ENCODE measurements around the gene NOVA2.

The NOVA2 gene

GRCh38 chr19:45960595-45961235 lies 12.9 kb downstream of the NOVA2 start:
- DNase-seq (ENCODE audit: low read depth), result no peak

DNA sequence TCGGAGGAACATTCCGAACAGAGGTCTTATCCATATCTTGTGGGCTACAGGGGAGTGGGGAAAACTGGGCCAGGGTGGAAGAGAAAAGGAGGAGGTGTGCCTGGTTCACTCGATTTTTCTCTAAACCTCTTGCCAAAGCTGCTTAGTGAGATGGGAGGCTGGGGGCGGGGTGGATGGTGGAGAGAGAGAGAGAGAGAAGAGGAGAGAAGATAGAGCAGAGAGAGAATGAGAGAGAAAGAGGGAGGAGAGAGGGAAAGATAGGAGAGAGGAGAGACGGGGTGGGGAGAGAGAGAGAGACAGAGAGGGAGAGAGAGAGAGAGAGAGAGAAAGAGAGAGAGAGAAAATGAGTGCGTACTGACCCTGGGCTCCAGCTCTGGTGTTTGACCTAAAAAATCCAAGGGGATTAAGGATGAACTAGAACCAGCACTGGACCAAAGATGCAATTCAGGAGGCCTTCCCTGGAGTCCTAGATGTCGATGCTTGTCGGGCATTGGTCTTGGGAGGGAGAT lies 14.1 kb downstream of the NOVA2 start:
- DNase-seq (ENCODE audit: low read depth), result no peak

DNA sequence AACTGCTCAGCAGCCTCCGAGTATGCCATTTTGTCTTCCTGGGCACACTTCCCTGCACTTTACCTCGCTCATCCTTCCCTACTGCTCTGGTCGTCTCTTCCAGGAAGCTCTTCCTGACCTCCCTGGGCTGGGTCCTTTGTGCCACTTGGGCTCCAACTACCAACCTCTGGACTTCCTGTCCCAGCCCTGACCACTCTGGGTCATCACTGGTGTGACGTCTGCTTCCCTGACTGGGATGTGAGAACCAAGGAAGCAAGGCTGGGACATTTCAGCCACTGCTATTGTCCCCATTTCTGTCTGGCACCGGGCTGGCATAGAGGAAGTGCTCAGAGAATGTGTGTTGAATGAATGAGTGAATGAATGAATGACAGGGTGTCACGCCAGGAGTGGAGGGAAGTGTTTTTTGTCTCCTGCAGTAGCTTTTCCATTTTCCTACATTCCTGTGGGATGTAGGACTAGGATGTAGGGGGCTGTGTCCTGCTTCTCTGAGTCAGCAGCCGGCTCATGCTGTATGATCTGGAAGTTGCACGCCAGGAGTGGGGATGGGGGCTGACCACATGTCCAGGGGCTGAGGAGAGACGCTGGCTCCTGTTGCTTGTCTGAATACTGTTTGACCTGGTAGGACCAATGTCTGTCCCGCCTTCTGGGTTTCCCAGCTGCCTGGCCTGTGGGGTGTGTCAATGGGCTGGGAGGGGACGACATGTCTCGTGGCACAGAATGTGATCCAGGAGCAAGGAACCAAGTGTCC lies 14.7 kb downstream of the NOVA2 start:
- no peak for DNase-seq (ENCODE audit: low read depth)

- no peak for DNase-seq (ENCODE audit: low read depth)
Measured at GRCh38 chr19:45958320-45958719, 15.3 kb downstream of the NOVA2 start.

DNA sequence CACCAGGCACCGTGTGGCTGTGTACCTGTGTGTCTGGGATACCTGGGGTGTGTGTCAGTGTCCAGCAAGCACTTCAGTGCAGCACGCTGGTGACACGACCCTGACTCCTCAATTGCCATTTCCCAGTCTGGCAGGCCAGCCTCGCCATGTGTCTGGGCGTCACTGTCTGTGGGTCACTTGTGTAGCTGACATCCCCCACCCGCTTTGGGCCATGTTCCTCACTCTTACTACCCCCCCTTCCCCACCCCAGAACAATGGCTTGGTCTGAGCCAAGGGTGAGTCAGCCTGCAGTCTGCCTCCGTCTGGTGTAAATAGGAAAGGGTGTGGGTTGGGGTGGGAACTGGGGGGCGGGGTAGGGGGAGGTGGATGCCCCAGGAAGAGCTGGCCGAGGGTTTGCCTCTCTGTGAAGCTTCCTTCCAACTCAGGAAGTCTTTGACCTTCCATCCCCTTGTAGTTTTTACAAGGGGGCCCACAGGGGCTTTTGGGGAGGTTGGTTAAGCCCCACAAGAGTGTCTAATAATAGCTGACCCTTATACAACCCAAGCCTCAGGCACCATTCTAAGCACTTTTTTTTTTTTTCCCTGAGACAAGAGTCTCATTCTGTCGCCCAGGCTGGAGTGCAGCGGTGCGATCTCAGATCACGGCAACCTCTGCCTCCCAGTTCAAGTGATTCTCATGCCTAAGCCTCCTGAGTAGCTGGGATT lies 17.6 kb downstream of the NOVA2 start:
- no peak for DNase-seq (ENCODE audit: low read depth)

- DNase-seq (ENCODE audit: low read depth), result no peak
Measured at GRCh38 chr19:45954156-45954555, 19.5 kb downstream of the NOVA2 start.

GRCh38 chr19:45953676-45954075 lies 20.0 kb downstream of the NOVA2 start:
- DNase-seq (ENCODE audit: low read depth), result no peak

DNA sequence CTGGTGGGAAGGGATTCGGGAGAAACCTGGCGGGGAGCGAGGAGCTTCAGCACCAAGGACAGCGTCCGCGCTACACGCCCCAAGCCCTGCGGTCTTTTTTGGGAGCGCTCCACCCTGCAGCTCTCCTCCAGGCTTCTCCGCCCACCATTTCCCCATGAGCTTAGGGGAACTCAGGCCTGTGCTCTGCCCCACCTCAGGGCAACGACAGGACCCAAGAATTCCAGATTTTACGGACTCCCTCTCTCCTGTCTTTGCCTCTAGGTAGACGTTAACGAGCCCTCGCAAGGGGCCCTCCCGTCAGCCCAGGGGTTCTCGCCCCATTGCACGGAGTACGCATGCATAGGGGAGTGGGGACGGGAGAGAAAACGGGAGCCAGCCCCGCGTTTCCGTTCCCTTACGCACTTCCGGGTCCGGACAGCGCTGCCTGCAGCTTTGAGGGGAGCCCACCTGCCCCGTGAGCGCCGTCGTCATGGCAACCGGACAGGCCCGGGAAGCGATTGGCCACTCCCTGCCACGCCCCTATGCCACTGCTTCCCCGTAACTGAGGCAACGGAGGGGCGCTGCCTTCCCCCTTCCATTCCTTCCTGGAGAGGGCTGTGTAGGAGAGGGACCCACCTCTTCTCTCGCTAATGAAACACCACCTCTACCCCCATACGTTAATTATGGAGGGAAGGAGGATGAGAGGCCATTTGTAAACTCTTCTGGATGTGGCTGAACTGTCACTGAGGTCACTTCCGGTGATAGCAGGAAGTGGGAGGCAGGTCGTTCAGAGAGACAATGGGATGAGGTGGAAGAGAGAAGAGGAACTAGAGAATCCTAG lies 20.8 kb downstream of the NOVA2 start:
- DNase-seq (ENCODE audit: low read depth), result no peak

- DNase-seq (ENCODE audit: low read depth), result no peak
Measured at GRCh38 chr19:45952341-45952685, 21.4 kb downstream of the NOVA2 start.

DNA sequence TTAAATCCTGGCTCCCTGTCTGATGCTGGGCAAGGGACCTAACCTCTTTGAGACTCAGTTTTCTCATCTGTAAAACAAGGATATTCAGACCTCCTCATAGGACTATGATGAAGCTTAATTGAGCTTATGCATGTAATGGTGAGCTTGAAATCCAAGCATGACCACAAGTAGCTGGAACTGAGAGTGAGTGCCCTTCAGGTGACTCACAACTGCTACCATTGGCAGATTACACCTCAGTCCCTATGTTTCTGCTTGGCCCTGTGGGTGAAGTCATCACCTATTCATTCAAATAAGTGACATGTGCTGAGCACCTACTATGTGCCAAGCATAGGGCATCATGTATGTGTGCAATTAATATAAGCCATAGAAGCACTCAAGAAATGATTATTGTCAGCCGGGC lies 25.7 kb downstream of the NOVA2 start:
- DNase-seq (ENCODE audit: low read depth), result no peak

DNA sequence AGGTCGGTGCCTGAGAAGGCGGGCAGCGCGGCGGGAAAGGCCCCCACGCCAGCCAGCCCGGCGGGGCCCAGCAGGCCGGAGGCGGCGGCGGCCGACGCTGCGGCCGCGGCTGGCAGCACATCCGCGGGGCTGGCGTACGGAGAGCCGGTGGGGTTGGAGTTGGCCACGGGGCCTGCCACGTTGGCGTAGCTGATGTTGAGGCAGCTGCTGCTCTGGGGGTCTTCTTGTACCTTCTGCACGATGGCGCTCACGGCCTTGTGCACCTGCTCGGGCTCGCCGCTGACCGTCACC lies 33.2 kb downstream of the NOVA2 start:
- no peak for DNase-seq (ENCODE audit: low read depth)

- DNase-seq (ENCODE audit: low read depth), result no peak
Measured at GRCh38 chr19:45939792-45940514, 33.7 kb downstream of the NOVA2 start.

- no peak for DNase-seq (ENCODE audit: low read depth)
Measured at GRCh38 chr19:45938733-45939319, 34.8 kb downstream of the NOVA2 start.

- DNase-seq (ENCODE audit: low read depth), result no peak
Measured at GRCh38 chr19:45935267-45935666, 38.4 kb downstream of the NOVA2 start.

DNA sequence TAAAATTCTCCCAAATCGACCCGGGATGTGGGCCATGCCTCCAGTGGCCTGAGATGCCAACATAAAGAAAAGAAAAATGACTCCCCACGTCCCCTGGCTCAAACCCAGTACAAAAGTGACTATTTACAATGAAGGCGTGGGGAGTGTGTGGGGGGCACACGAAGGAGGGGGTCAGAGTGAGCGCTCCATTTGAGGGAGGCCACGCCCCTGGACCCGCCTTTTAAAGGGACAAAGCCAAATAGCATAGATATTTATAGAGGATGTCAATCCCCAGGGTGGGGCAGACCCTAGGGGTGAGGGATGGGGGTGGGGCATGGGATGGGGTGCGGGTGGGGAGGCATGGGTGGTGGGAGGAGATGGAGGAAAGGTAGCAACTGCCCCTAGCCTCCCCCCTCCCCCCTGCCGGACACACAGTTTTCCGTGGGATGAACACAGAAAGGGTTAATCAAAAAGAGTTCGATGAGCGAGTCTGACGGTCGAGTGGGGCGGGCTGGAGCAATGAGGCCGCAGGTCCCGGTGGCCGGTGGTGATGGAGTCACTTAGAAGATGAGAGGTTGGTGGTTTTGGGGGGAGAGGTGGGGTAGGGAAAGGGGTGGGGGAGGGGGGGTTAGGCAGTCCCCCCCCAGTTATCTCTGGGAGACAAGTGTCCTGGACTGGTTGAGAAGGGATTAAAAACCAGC lies 39.0 kb downstream of the NOVA2 start:
- DNase-seq (ENCODE audit: low read depth), result no peak

DNA sequence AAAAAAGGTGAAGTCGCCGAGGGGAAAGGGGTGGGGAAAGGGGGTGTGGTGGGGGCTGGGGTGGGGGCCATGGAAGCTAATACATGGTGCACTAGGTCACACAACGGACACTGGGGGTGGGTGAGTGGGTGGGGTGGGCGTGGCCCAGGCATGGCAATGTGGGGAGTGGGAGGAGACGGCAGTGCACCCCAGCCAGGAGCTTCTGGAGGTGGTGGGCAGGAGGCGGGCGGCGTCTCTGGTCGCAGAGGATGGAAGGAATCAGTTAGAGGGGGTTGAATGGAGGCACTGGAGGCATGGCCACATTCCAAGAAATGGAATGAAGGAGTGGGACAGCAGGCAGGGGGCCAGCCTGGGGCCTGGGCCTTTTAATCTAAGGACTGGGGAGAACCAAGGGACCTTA lies 39.9 kb downstream of the NOVA2 start:
- DNase-seq (ENCODE audit: low read depth), result no peak

DNA sequence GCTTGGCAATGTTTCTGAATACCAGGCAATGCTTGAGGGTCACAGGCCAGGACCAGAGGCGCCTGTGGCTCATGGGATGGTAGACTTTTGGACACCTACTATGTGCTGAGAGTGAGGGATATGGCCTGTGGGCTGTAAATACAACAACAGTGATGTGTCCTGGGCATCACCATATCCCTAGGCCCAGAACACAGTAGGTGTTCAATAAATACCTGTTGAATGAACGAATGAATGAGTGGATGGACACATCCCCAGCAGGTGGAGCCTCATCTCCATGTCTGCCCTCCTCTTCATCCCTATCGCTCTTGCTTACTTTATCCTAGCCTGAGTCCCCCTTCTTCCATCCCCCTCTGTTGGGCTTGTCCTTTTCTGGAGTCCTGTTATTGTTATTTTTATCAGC lies 42.6 kb downstream of the NOVA2 start:
- DNase-seq (ENCODE audit: low read depth), result no peak

- no peak for DNase-seq (ENCODE audit: low read depth)
Measured at GRCh38 chr19:45929247-45929646, 44.4 kb downstream of the NOVA2 start.

GRCh38 chr19:45927565-45928261 lies 46.0 kb downstream of the NOVA2 start:
- peak; percentile 38 for DNase-seq (ENCODE audit: low read depth)

DNA sequence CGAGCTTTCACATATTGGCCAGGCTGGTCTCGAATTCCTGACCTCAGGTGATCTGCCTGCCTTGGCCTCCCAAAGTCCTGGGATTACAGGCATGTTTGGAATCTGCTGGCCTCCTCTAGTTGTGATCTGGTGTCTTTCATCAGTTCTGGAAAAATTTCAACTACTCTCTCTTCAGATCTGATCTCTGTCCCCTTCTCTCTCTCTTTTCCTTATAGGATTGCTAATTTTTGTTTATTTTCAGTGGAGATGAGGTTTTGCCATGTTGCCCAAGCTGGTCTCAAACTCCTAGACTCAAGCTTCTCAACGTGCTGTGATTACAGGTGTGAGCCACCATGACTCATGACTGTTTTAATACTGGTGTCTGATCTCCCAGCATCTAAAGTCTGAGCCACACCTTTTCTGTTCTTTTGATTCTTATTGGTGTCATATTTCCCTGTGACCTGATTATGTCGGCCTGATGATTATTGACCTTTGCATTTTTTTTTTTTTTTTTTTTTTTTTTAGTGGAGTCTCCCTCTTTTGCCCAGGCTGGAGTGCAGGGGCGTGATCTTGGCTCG lies 48.7 kb downstream of the NOVA2 start:
- DNase-seq (ENCODE audit: low read depth), result no peak
